ENCODE data around the gene NHLRC2.
"Not testable (repeated sequence)": the region's sequence is repeated elsewhere in the genome, so short reads cannot be mapped to it uniquely, and the experiment has no call there.

The NHLRC2 gene

DNA sequence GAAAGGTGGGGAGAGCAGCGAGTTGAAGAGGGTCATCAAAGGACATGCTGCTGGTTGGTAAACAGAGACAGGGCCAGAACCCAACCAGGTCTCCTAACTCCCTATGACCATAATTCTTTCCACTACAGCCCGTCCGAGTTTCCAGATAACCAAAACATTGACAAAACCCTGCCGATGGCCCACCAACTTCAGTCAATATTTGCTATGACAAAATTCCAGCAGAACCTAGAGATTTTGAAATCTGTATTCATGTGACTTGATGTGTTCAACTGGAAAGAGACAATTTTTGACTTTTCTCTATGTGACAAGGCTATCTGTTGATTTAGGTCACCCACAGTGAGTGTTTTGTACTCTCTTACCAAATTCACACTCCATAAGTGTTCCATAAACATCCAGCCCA, 86.7 kb downstream of the NHLRC2 start:
- DNase-seq (ENCODE audit: low spot score): no peak

GRCh38 chr10:113943196-113943595, 88.7 kb downstream of the NHLRC2 start:
- not testable (repeated sequence) for DNase-seq (ENCODE audit: low spot score)

DNA sequence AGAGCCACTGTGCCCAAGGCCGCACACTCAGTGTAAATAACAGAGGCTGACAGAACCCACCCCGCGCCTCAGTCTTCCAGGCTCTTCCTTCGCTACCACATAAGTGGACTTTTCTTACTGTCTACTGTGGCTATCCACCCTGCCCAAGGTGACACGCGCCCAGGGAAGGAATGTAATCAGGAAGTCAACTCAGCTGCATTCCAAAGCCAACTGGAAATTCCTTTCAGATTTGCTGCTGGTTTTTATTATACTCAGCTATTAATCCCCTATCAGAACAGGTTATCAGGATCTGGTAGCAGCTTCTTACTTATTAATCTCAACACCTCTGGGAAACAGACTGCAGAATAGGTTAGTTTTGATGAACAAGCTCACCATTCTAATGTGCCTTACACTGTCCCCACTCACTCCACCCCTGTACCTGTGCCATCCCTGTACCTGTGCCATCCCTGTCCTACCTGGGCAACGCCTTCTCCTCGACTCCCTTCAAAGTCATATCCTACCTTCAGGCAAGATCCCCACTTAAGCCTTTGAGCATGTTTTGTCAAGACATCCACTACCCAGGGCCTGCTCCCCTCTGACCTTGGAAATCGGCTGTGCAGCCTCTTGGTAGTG, 90.7 kb downstream of the NHLRC2 start:
- no peak for DNase-seq (ENCODE audit: low spot score)

DNA sequence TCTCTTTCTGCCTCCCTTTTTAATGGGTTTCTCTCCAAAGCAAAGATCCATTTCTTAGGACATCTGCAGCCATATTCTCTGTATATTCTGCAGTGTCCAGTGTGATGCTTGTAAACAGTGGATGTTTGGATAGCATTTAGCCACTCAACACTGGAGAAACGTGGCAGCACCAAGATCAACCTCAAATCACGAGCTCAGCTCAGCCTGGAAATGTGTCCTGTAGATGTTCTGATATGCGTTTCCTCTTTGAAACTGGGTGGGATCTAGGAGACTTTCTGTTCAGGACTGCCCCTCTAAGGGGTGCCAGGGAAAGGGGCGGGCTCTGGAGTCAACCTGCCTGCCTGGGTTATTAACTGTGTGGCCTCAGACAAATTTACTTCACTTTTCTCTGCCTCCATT, 91.2 kb downstream of the NHLRC2 start:
- DNase-seq (ENCODE audit: low spot score): no peak

GRCh38 chr10:113947184-113948041, 93.0 kb downstream of the NHLRC2 start:
- no peak for DNase-seq (ENCODE audit: low spot score)

- DNase-seq (ENCODE audit: low spot score): no peak
These were observed 93.6 kb downstream of the NHLRC2 start for GRCh38 chr10:113948048-113948447.

- DNase-seq (ENCODE audit: low spot score): no peak
These were observed 95.8 kb downstream of the NHLRC2 start for GRCh38 chr10:113950268-113950667.

- DNase-seq (ENCODE audit: low spot score): peak; percentile 21
These were observed 99.2 kb downstream of the NHLRC2 start for GRCh38 chr10:113953505-113954272.

DNA sequence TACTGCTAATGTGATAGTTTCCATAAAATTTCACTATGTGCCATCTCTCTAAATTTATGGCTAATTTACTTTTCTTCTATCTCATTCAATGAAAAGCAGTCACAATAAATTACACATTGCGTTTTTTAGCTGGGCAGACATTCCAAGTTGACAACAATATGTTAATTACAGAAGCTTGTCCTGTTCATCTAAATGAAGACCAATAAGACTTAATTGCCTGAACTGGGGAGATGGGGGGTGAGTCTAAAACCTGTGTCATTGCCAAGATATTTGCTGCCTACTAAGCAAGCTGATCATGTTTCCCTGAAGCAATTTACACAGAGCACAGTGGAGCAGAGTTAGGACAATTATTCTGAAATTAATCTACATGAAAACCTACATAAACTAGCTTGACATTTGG, 99.9 kb downstream of the NHLRC2 start:
- no peak for DNase-seq (ENCODE audit: low spot score)

DNA sequence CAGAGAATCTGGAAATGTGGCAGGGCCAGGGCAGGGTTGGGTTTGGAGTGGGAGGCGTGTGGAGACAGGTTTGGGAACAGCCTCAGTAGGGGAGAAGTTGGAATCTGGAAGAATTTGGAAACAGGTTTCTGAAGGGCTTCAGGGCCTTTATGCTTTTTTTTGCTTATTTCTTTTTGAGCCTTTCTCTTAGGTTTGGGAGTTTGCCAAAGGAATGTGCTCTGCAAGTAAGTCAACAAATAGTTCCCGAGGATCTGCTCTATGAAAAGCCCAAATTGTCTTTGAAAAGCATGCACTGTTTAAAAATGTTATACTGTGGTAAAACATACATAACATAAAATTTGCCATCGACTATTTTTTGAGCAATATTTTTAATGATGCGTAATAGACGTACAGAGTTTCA, 102.6 kb downstream of the NHLRC2 start:
- DNase-seq (ENCODE audit: low spot score): no peak

GRCh38 chr10:113958631-113959382, 104.3 kb downstream of the NHLRC2 start:
- DNase-seq (ENCODE audit: low spot score): peak; percentile 73

GRCh38 chr10:113959383-113959760, 104.9 kb downstream of the NHLRC2 start:
- DNase-seq (ENCODE audit: low spot score): no peak

GRCh38 chr10:113960617-113961181, 106.2 kb downstream of the NHLRC2 start:
- no peak for DNase-seq (ENCODE audit: low spot score)

- DNase-seq (ENCODE audit: low spot score): no peak
These were observed 106.9 kb downstream of the NHLRC2 start for GRCh38 chr10:113961182-113962031.

GRCh38 chr10:113965077-113965476, 110.6 kb downstream of the NHLRC2 start:
- DNase-seq (ENCODE audit: low spot score): no peak

- no peak for DNase-seq (ENCODE audit: low spot score)
These were observed 111.2 kb downstream of the NHLRC2 start for GRCh38 chr10:113965683-113966082.

Measured in RKO (cell line).